Endothelial cell of umbilical vein (primary cell): ENCODE measurements around the gene ITGB2.

Source experiments
- CTCF ChIP-seq, 2 donors: IDR thresholded peaks; 1 replicate in 1 of 2; 2 replicates in 1 of 2; pipeline ENCODE4 v1.5.1; 2011; ENCODE audit warnings: low read length in 2 of 2, mild to moderate bottlenecking in 2 of 2, moderate library complexity in 2 of 2, control low read depth in 1 of 2, inconsistent platforms in 1 of 2, low read depth in 1 of 2; ENCODE audit not compliant: insufficient read depth in 1 of 2; ENCODE audit errors: extremely low read depth in 1 of 2
- EZH2 ChIP-seq: IDR thresholded peaks from 2 replicates; pipeline ENCODE4 v1.6.1; 2012; ENCODE audit warnings: borderline replicate concordance, low read depth, mild to moderate bottlenecking, moderate library complexity, low read length, inconsistent platforms; ENCODE audit not compliant: severe bottlenecking
- GATA2 ChIP-seq: IDR thresholded peaks from 2 replicates; pipeline ENCODE4 v1.7.0; 2011; ENCODE audit warnings: low read depth, mild to moderate bottlenecking, moderate library complexity, mixed read lengths, low read length; ENCODE audit not compliant: insufficient read length, insufficient read depth
- JUN ChIP-seq: IDR thresholded peaks from 2 replicates; pipeline ENCODE4 v1.6.1; 2011; ENCODE audit warnings: borderline replicate concordance, low read depth; ENCODE audit not compliant: insufficient read length, insufficient read depth
- POLR2AphosphoS5 ChIP-seq: IDR thresholded peaks from 2 replicates; pipeline ENCODE4 v1.6.1; 2012; ENCODE audit warnings: low read depth, mild to moderate bottlenecking, control low read depth, low read length, moderate library complexity; ENCODE audit not compliant: insufficient read depth
- TF ChIP-seq, protein P1 (sequence below): IDR thresholded peaks from 2 replicates; pipeline ENCODE4 v1.6.1; 2011; ENCODE audit not compliant: insufficient read depth, insufficient read length

GRCh38 chr21:44885615-44886014 is 35.1 kb downstream of the ITGB2 start:
- TF ChIP-seq CTCF (IDR thresholded peaks at IDR 0.05; ENCODE audit: extremely low read depth in 1 of 2, insufficient read depth in 1 of 2, low read depth in 1 of 2, low read length in 2 of 2), result no peak
- no peak for TF ChIP-seq EZH2
- no peak for TF ChIP-seq GATA2
- no peak for TF ChIP-seq POLR2AphosphoS5
- TF ChIP-seq, protein P1, sequence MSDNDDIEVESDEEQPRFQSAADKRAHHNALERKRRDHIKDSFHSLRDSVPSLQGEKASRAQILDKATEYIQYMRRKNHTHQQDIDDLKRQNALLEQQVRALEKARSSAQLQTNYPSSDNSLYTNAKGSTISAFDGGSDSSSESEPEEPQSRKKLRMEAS, result no peak
- TF ChIP-seq JUN, result no peak
